ENCODE data around the gene TPST1.
"Not testable (repeated sequence)": the region's sequence is repeated elsewhere in the genome, so short reads cannot be mapped to it uniquely, and the experiment has no call there.

TPST1 gene

GRCh38 chr7:66313886-66314568 is 108.9 kb downstream of the TPST1 start:
- no peak overlapping the region for H3K27ac ChIP-seq
- TF ChIP-seq, protein P1, sequence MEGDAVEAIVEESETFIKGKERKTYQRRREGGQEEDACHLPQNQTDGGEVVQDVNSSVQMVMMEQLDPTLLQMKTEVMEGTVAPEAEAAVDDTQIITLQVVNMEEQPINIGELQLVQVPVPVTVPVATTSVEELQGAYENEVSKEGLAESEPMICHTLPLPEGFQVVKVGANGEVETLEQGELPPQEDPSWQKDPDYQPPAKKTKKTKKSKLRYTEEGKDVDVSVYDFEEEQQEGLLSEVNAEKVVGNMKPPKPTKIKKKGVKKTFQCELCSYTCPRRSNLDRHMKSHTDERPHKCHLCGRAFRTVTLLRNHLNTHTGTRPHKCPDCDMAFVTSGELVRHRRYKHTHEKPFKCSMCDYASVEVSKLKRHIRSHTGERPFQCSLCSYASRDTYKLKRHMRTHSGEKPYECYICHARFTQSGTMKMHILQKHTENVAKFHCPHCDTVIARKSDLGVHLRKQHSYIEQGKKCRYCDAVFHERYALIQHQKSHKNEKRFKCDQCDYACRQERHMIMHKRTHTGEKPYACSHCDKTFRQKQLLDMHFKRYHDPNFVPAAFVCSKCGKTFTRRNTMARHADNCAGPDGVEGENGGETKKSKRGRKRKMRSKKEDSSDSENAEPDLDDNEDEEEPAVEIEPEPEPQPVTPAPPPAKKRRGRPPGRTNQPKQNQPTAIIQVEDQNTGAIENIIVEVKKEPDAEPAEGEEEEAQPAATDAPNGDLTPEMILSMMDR (conservative IDR thresholded peaks at IDR 0.05) = no peak

- TF ChIP-seq, protein P1 (conservative IDR thresholded peaks at IDR 0.05) = no peak
- no peak overlapping the region for H3K27ac ChIP-seq
Observed at GRCh38 chr7:66315192-66315591, 110.1 kb downstream of the TPST1 start.

DNA sequence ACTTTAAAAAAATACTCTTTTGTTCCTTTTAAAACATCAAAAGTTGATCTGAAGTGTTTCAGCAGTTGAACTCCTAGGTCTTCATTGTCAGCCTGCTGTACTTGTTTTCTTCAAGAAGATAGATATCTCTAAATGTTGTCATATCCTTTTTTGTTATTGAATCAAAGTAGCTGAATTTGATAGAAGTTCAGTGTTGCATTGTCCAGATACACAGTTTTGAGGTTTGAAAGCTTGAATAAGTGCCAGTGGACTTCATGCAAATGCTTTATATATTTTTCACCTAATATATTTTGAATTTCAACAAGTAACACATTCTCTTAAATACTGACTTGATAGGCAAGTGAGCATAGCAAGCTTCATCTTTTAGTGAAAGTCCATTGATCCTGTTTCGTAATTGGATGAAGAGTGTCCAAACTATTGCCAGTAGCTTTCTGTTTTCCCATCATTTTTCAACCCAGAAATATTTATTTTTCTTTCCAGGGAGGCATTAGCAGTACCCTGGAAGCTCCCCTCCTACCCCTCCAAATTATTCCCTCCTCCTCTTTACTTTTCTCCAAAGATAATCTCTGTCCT is 114.4 kb downstream of the TPST1 start:
- TF ChIP-seq, protein P1 (conservative IDR thresholded peaks at IDR 0.05) = no peak
- H3K27ac ChIP-seq = no peak overlapping the region

DNA sequence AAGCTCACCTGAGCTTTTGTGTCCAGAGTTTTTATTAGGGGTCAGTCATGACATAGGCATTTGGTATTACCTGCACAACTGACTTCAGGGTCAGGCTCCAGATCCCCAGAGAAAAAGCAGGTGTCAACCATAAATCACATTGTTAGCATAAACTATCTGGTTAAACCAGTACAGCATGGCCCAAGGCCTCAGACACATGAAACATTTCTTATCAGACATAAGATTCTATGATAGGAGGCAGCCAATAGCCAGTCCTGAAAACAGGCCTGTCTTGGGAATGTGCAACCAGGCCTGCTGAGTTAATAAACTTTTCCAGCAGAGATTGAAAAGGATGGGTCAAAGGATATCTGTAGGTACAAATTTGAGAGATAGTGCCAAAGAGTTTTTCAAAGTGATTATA is 116.1 kb downstream of the TPST1 start:
- TF ChIP-seq, protein P1 (conservative IDR thresholded peaks at IDR 0.05) = no peak
- peak overlapping the region; percentile 56 for H3K27ac ChIP-seq

GRCh38 chr7:66323114-66323796 is 118.1 kb downstream of the TPST1 start:
- TF ChIP-seq, protein P1 (conservative IDR thresholded peaks at IDR 0.05) = no peak
- H3K27ac ChIP-seq = peak overlapping the region; percentile 13

DNA sequence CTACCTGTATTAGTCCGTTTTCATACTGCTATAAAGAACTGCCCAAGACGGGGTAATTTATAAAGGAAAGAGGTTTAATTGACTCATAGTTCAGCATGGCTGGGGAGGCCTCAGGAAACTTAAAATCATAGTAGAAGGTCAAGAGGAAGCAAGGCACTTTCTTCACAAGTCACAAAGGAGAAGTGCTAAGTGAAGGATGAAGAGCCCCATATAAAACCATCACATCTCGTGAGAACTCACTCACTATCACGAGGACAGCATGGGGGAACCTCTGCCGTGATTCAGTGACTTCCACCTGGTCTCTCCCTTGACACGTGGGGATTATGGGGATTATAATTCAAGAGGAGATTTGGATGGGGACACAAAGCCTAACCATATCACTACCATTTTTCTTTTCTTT is 119.9 kb downstream of the TPST1 start:
- not testable (repeated sequence) for H3K27ac ChIP-seq

DNA sequence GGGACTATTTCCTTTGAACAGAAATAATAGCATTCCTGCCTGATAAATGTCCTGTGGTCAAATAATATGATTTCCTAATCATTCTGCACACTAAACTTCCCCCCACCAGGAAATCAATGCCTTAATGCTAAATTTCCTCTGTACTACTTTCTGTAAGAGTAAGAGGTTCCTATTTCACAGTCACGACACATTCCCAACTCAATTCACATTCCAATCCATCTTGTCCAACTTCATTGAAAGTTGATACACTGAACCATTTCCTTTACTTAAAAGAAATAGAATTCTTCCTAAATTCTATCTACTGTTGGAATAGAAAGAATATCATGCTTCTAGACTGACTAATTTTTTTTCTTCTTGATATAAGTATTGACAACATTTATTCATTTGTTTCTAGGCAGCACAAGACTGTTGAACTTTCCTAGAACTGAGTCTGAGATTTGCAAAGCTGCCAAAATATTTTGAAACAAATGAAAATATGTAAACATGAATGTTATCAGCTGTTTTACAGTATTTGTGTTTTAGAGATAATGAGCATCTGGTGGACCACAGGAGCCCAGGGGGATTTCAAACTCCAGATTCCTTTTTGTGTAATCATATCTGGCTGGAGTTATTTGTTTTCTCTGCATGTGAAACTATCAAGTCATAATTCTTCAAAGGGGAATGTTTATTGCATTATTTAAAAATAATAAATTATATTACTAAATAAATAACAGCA is 121.5 kb downstream of the TPST1 start:
- H3K27ac ChIP-seq = peak overlapping the region; percentile 44
- TF ChIP-seq, protein P1 (conservative IDR thresholded peaks at IDR 0.05) = no peak

Measured in VCaP (cell line).